ENCODE results near the gene GAL.
A peak's percentile ranks its signal among the peaks of the same experiment; 100 is the strongest.
"Not testable (repeated sequence)": the region's sequence is repeated elsewhere in the genome, so short reads cannot be mapped to it uniquely, and the experiment has no call there.

GAL gene

GRCh38 chr11:68684385-68685356, at the start of gene GAL:
Gene GAL (plus strand): TSS chr11:68684544. CDS start chr11:68684924, 380 bp downstream.
- peak; percentile 59 for DNase-seq

- not testable (repeated sequence) for DNase-seq
These were observed 49.7 kb upstream of the GAL start for GRCh38 chr11:68634606-68635005.

- not testable (repeated sequence) for DNase-seq
These were observed 49.2 kb upstream of the GAL start for GRCh38 chr11:68635172-68635571.

GRCh38 chr11:68635883-68636282, 48.5 kb upstream of the GAL start:
- DNase-seq = not testable (repeated sequence)

GRCh38 chr11:68639322-68639721, 45.0 kb upstream of the GAL start:
- DNase-seq = not testable (repeated sequence)

GRCh38 chr11:68641880-68642279, 42.5 kb upstream of the GAL start:
- DNase-seq = no peak

- DNase-seq = no peak
These were observed 40.8 kb upstream of the GAL start for GRCh38 chr11:68643585-68643984.

GRCh38 chr11:68646832-68647231, 37.5 kb upstream of the GAL start:
- no peak for DNase-seq

- peak; percentile 50 for DNase-seq
These were observed 34.3 kb upstream of the GAL start for GRCh38 chr11:68649851-68650555.

- DNase-seq = no peak
These were observed 33.5 kb upstream of the GAL start for GRCh38 chr11:68650801-68651200.

GRCh38 chr11:68651208-68651984, 32.9 kb upstream of the GAL start:
- DNase-seq = peak; percentile 75

- no peak for DNase-seq
These were observed 32.2 kb upstream of the GAL start for GRCh38 chr11:68651985-68652682.

- DNase-seq = no peak
These were observed 31.6 kb upstream of the GAL start for GRCh38 chr11:68652683-68653156.

GRCh38 chr11:68653486-68654430, 30.6 kb upstream of the GAL start:
- DNase-seq = no peak

- peak; percentile 3 for DNase-seq
These were observed 29.4 kb upstream of the GAL start for GRCh38 chr11:68654978-68655377.

- peak; percentile 22 for DNase-seq
These were observed 28.9 kb upstream of the GAL start for GRCh38 chr11:68655406-68655805.

GRCh38 chr11:68655806-68656205, 28.5 kb upstream of the GAL start:
- DNase-seq = peak; percentile 29

GRCh38 chr11:68657021-68657780, 27.1 kb upstream of the GAL start:
- DNase-seq = peak; percentile 49

- DNase-seq = peak; percentile 31
These were observed 26.2 kb upstream of the GAL start for GRCh38 chr11:68658097-68658496.

GRCh38 chr11:68658661-68659060, 25.7 kb upstream of the GAL start:
- peak; percentile 29 for DNase-seq
